Ectodermal cell (in vitro differentiated cells): ENCODE data around the gene ZNRF3.

Source experiments
- H3K27ac ChIP-seq: 2 replicates; pipeline ENCODE4 v1.7.0; 2013; ENCODE audit warnings: mild to moderate bottlenecking, low read depth, low read length; ENCODE audit not compliant: insufficient read depth, poor library complexity, severe bottlenecking
- H3K27me3 ChIP-seq: 2 replicates; pipeline ENCODE4 v1.7.0; 2013; ENCODE audit warnings: mild to moderate bottlenecking, low read length; ENCODE audit not compliant: insufficient read depth, control insufficient read depth, poor library complexity, severe bottlenecking
- H3K36me3 ChIP-seq: one replicate; pipeline ENCODE4 v1.7.0; 2013; ENCODE audit warnings: low read length; ENCODE audit not compliant: control insufficient read depth, insufficient read depth
- H3K4me1 ChIP-seq: one replicate; pipeline ENCODE4 v1.7.0; 2013; ENCODE audit warnings: low read length; ENCODE audit not compliant: control insufficient read depth, insufficient read depth
- H3K4me3 ChIP-seq: 2 replicates; pipeline ENCODE4 v1.7.0; 2013; ENCODE audit warnings: low read depth, low read length, control low read depth; ENCODE audit not compliant: insufficient read depth
- H3K9me3 ChIP-seq: 2 replicates; pipeline ENCODE4 v1.7.0; 2013; ENCODE audit warnings: mild to moderate bottlenecking, low read length, moderate library complexity; ENCODE audit not compliant: control insufficient read depth
- WGBS, 2 experiments: methylation state at CpG; one replicate each; pipeline ENCODE4 v1.1.7; 2013; ENCODE audit warnings: missing lambda C conversion rate in 2 of 2; 5-methylcytosine and 5-hydroxymethylcytosine counted together

ZNRF3 gene

DNA sequence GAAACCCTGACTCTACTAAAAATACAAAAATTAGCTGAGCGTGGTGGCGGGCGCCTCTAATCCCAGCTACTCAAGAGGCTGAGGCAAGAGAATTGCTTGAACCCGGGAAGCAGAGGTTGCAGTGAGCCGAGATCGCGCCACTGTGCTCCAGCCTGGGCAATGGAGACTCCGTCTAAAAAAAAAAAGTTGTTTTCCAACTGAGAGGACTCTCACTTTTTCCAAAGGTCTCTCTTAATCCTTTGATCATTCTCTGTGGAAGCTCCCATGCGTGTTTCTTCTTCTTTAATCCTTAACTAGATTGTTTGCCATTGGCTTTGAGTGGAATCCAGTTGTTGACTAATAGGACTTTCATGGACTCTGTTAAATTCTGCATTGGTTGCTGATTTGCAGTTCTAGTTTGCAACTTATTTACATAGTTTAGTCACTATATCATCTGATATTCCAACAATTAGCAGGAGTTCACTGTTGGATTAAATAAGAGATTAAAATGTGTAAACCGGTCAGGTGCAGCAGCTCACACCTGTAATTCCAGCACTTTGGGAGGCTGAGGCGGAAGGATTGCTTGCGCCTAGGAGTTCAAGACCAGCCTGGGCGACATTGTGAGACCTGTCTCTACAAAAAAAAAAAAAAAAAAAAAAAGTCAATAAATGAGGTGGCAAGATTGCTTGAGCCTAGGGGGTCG lies 98.6 kb downstream of the ZNRF3 start:
- no peaks in the 10 kb centered on the region for H3K27me3 ChIP-seq
- no peaks in the 10 kb centered on the region for H3K9me3 ChIP-seq
- peaks cover 53% of the 10 kb centered on the region for H3K4me1 ChIP-seq
- H3K27ac ChIP-seq, result no peak overlapping the region
- no peak overlapping the region for H3K4me3 ChIP-seq
- WGBS, 2 experiments, result 90 to 91% methylated on average over 14 of the region's 14 CpGs
- peaks cover 2% of the 10 kb centered on the region for H3K36me3 ChIP-seq

DNA sequence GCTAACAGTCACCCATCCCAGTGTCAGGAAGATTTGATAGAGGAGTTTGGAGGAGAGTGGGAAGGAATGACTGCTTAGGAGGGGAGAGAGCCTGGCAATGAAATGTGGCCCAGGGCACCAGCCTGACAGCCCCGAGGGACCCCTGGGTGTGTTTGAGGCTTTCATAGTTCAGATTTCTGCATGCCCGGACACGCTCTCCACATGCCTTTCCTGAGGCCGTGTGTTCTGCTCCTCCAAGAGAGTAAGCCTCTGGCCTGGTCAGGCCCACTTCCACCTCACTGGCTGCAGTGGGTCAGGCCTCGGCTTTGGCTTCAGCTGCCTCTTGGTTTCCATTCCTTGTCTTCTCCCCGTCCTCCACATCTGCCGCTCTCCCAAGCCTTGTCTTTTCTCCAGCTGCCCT lies 99.8 kb downstream of the ZNRF3 start:
- Histone ChIP-seq H3K27me3 (no peaks in the 10 kb centered on the region), H3K27ac (peak overlapping the region; percentile 68)
- WGBS, 2 experiments, result 85% methylated on average over 7 of the region's 7 CpGs

DNA sequence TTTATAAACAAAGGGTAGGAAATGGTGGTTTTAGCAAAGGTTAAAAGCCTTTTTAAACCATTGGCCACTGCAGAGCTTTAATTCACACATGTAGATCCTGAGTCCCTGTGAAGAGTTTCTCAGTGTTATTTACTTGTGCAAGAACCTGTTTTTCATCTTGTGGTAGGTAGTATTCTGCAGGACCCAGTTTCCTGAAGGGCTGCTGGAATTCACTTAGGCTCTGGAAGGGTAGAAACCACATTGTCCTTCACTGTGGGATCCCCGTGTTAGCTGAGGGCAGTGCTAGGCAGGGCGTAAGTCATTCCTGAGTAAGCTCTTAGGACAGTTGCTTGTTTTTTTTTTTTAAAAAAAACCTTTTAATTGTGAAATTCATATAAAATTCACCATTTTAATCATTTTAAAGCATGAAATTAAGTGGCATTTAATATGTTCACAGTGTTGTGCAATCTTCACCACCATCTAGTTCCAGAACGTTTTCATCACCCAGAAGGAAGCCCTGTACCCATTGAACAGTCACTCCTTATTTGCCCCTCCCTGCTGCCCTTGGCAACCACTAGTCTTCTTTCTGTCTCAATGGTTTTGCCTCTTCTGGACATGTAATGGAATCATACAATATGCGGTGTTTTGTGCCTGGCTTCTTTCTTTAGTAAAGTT lies 100.5 kb downstream of the ZNRF3 start:
- no peak overlapping the region for H3K4me3 ChIP-seq
- H3K9me3 ChIP-seq, result no peaks in the 10 kb centered on the region
- H3K27me3 ChIP-seq, result no peaks in the 10 kb centered on the region
- peak overlapping the region; percentile 68 for H3K27ac ChIP-seq
- H3K4me1 ChIP-seq, result peaks cover 36% of the 10 kb centered on the region
- WGBS, 2 experiments, result 51 to 60% methylated on average over 4 of the region's 4 CpGs
- peaks cover 21% of the 10 kb centered on the region for H3K36me3 ChIP-seq

More for the DNA sequence above, 99.8 kb downstream of the ZNRF3 start:
- H3K4me3 ChIP-seq, result no peak overlapping the region
- H3K36me3 ChIP-seq, result peaks cover 14% of the 10 kb centered on the region
- H3K4me1 ChIP-seq, result peaks cover 41% of the 10 kb centered on the region
- H3K9me3 ChIP-seq, result no peaks in the 10 kb centered on the region

GRCh38 chr22:28984482-28985158 lies 101.2 kb downstream of the ZNRF3 start:
- Histone ChIP-seq H3K27me3 (no peaks in the 10 kb centered on the region), H3K4me3 (no peak overlapping the region), H3K36me3 (peaks cover 23% of the 10 kb centered on the region), H3K4me1 (peaks cover 35% of the 10 kb centered on the region), H3K9me3 (no peaks in the 10 kb centered on the region), H3K27ac (no peak overlapping the region)
- 94 to 96% methylated on average over 6 of the region's 6 CpGs for WGBS, 2 experiments

DNA sequence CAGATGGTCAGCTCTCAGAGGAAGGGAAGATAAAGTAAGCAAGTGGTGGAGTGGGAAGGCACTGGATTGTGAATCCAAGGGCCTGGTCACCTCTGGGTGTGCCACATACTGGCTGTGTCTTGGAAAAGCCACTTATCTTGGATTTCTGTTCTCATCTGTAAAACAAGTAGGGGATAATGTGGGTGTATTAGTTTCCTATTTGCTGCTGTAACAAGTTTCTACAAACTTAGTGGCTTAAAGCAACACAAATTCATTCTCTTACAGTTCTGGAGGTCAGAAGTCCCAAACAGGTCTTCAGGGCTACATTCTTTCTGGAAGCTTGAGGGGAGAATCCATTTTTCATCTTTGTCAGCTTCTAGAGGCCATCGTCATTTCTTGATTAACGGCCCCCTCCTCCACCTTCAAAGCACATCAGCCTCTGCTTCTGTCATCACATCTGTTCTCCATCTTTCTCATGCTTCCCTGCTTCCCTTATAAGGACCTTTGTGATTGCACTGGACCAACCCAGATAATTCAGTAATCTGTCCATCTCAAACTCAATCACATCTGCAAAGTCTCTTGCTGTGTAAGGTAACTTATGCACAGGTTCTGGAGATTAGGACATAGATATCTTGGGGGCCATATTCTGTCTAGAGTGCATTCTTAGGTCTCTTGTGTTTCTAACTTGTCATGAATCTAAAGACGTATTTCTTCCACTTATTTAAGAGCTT lies 102.4 kb downstream of the ZNRF3 start:
- Histone ChIP-seq H3K9me3 (no peaks in the 10 kb centered on the region), H3K4me1 (peaks cover 34% of the 10 kb centered on the region), H3K27ac (no peak overlapping the region), H3K36me3 (peaks cover 33% of the 10 kb centered on the region), H3K27me3 (no peaks in the 10 kb centered on the region), H3K4me3 (no peak overlapping the region)
- WGBS, 2 experiments, result 94 to 97% methylated on average over 3 of the region's 3 CpGs

DNA sequence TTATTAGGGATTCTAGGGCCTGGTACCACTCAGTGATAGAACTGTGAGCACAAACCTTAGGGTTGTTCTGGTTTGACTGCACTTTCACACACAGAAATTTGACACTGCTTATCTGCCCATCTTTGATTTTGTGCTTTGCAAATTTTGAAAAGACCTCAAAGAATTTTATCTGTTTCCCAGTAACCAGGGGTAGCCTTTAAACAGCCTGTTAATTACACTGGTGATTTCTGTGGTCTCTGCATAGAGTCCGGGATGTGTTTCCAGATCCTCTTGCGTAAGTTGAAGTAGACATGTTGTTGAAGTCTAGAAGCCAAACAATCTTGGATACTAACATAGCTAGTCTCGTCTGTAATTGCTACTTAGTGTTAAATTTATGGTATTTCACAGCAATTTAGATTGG lies 103.0 kb downstream of the ZNRF3 start:
- peaks cover 39% of the 10 kb centered on the region for H3K36me3 ChIP-seq
- peaks cover 30% of the 10 kb centered on the region for H3K4me1 ChIP-seq
- H3K9me3 ChIP-seq, result no peaks in the 10 kb centered on the region
- H3K27me3 ChIP-seq, result no peaks in the 10 kb centered on the region
- H3K4me3 ChIP-seq, result no peak overlapping the region
- WGBS, 2 experiments, result 95 to 98% methylated on average over 3 of the region's 3 CpGs
- H3K27ac ChIP-seq, result no peak overlapping the region

DNA sequence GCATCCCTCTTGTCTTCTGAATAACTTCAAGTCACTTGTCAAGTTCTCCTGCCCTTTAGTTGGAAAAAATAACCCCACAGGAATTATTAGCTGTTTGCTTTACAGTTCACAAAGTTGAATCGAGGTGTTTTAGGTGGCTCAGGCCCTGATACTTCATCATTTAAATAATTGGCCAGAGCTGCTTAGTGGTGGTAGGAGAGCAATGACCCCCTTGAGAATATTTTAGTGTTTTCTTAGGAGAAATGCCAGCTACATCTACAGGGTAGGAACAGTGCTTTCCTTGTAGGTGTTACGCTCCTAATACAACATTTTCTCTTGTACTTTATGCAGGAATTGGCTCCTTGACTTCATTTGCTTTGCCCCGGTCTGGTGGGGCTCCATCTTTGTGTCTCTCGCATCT lies 105.1 kb downstream of the ZNRF3 start:
- Histone ChIP-seq H3K9me3 (peaks cover 2% of the 10 kb centered on the region), H3K36me3 (peaks cover 53% of the 10 kb centered on the region), H3K27ac (no peak overlapping the region), H3K4me3 (no peak overlapping the region), H3K27me3 (no peaks in the 10 kb centered on the region), H3K4me1 (peaks cover 12% of the 10 kb centered on the region)
- WGBS, 2 experiments, result 92 to 96% methylated on average over 4 of the region's 4 CpGs

DNA sequence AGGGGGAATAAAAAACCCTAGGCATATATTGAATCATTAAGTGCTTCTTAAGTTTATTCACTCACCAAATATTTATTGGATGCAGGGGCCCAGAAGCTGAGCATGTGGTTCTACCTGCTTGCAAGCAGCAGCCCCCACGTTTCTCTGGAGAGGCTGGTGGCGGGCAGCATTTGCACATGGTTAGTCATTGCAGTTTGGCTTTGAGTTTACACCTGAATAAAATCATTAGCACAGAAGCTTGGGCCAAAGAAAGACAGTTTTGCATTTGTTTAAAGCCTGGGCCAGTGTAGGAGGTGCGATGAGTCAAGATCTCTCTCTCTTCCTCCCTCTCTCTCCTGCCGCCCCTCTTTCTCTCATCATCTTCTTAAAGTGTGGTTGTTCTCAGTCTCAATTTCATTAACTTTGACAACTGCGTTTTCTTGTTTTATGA lies 105.7 kb downstream of the ZNRF3 start:
- Histone ChIP-seq H3K9me3 (peaks cover 2% of the 10 kb centered on the region), H3K27ac (no peak overlapping the region), H3K27me3 (no peaks in the 10 kb centered on the region), H3K4me3 (no peak overlapping the region), H3K4me1 (peaks cover 7% of the 10 kb centered on the region), H3K36me3 (peaks cover 57% of the 10 kb centered on the region)
- WGBS, 2 experiments, result 53 to 58% methylated on average over 5 of the region's 5 CpGs

DNA sequence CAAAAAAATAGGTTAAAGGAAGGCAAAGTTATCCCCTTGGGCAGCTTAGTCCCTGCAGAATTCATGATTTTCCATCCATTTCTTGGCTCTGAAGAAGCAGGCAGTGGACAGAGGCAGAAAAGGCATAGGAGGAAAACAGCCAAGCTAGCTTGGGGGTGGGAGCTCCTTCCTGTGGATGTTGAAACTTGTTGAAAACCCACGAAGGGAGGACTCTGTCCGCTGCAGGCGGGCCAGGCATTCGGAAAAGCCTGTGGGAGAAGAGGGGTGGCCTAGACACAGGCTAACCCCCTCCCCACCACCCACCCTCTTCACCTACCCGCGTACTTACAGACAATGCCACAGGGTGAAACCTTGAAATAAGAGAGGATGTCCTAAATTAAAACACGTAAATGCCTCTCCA lies 106.1 kb downstream of the ZNRF3 start:
- WGBS, 2 experiments, result 63 to 65% methylated on average over 7 of the region's 7 CpGs
- Histone ChIP-seq H3K36me3 (peaks cover 57% of the 10 kb centered on the region), H3K27ac (no peak overlapping the region), H3K27me3 (no peaks in the 10 kb centered on the region), H3K4me3 (no peak overlapping the region), H3K9me3 (peaks cover 2% of the 10 kb centered on the region), H3K4me1 (peaks cover 7% of the 10 kb centered on the region)

DNA sequence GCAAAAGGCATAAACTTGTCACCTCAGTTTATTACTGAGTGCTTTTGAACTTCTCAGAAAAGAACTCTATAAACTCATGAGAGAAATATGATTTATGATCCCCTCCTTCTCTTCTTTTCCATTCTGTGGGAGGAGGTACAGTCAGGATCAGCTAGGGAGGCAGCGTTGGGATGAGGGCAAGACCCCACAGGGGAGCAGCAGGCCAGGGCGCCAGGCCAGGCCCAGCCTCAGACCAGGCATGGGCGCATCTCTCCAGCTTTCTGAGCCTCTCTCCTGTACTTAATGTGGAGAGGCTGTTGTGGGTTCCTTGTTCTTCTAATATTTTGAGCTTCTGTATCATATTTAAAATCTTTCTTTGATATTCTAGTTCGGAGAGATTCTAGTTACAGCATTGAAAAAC lies 106.5 kb downstream of the ZNRF3 start:
- H3K27me3 ChIP-seq, result no peaks in the 10 kb centered on the region
- peaks cover 7% of the 10 kb centered on the region for H3K4me1 ChIP-seq
- H3K4me3 ChIP-seq, result no peak overlapping the region
- no peak overlapping the region for H3K27ac ChIP-seq
- peaks cover 2% of the 10 kb centered on the region for H3K9me3 ChIP-seq
- peaks cover 57% of the 10 kb centered on the region for H3K36me3 ChIP-seq
- 83 to 92% methylated on average over 3 to 4 of the region's 4 CpGs for WGBS, 2 experiments
